Measurements from ENCODE around the gene ATP8A2. TPM values are rescaled to one million over a fixed set of nuclear protein-coding genes. Genes with fewer than 3 reads are reported as not detected.

The ATP8A2 gene
- total RNA-seq, 1 experiment from 2014 or later, result 5.2 TPM

GRCh38 chr13:25686831-25687470, 315.2 kb downstream of the ATP8A2 start:
- ChIA-PET POLR2A (no interaction called here), CTCF (interaction anchor here (0.7 kb wide), 1 partner anchor 109 kb away, joined by 3 read pairs; no protein-coding TSS in a partner anchor)
- Mint-ChIP-seq H3K27ac (no peak overlapping the region), H3K27me3 (ENCODE audit: low read depth) (no peaks in the 10 kb centered on the region), H3K4me1 (peaks cover 4% of the 10 kb centered on the region), H3K4me3 (no peak overlapping the region), H3K9me3 (no peaks in the 10 kb centered on the region), H3K36me3 (no peaks in the 10 kb centered on the region)
- no peak for DNase-seq (ENCODE audit: low spot score)
- no peak for ATAC-seq
- TF ChIP-seq SMAD4 (CRISPR knock-in tag; IDR thresholded peaks at IDR 0.05), result no peak
- TF ChIP-seq FOXP1 (CRISPR knock-in tag; IDR thresholded peaks at IDR 0.05; ENCODE audit: borderline replicate concordance), result no peak
- TF ChIP-seq TEAD1 (CRISPR knock-in tag; IDR thresholded peaks at IDR 0.05), result no peak
- TF ChIP-seq ZNF425 (CRISPR knock-in tag; conservative IDR thresholded peaks at IDR 0.05), result no peak
- no peak for TF ChIP-seq MXD4 (CRISPR knock-in tag; IDR thresholded peaks at IDR 0.05; ENCODE audit: borderline replicate concordance)
- TF ChIP-seq GTF2I (CRISPR knock-in tag; conservative IDR thresholded peaks at IDR 0.05), result no peak
- TF ChIP-seq ZNF281 (CRISPR knock-in tag; IDR thresholded peaks at IDR 0.05), result no peak
- TF ChIP-seq NR1H2 (CRISPR knock-in tag; IDR thresholded peaks at IDR 0.05), result no peak
- no peak for TF ChIP-seq NFE2L1 (CRISPR knock-in tag; IDR thresholded peaks at IDR 0.05)
- TF ChIP-seq E2F5 (CRISPR knock-in tag; IDR thresholded peaks at IDR 0.05), result no peak
- no peak for TF ChIP-seq TP53 (CRISPR knock-in tag; IDR thresholded peaks at IDR 0.05)
- TF ChIP-seq AR (CRISPR knock-in tag; IDR thresholded peaks at IDR 0.05), result no peak
- no peak for TF ChIP-seq IRF1 (CRISPR knock-in tag; IDR thresholded peaks at IDR 0.05)
- no peak for TF ChIP-seq CBFB (CRISPR knock-in tag; IDR thresholded peaks at IDR 0.05; ENCODE audit: low read depth)
- TF ChIP-seq CDX4 (CRISPR knock-in tag; IDR thresholded peaks at IDR 0.05; ENCODE audit: borderline replicate concordance), result no peak
- no peak for TF ChIP-seq HMGA2 (CRISPR knock-in tag; IDR thresholded peaks at IDR 0.05)
- TF ChIP-seq EMX1 (CRISPR knock-in tag; IDR thresholded peaks at IDR 0.05), result no peak
- TF ChIP-seq SP1 (CRISPR knock-in tag; conservative IDR thresholded peaks at IDR 0.05), result no peak
- no peak for TF ChIP-seq ZNF219 (CRISPR knock-in tag; IDR thresholded peaks at IDR 0.05; ENCODE audit: borderline replicate concordance)
- TF ChIP-seq OVOL2 (CRISPR knock-in tag; IDR thresholded peaks at IDR 0.05; ENCODE audit: borderline replicate concordance), result no peak

Data from WTC11 (cell line).